SJSA1 (cell line): Measurements from ENCODE around the gene CAGE1. TPM values are rescaled to one million over a fixed set of nuclear protein-coding genes. Genes with fewer than 3 reads are reported as not detected.

Source experiments
- DNase-seq, 2 experiments: peaks; one replicate each; pipeline ENCODE4 v3.0.0-alpha.2; 2015 to 2020; ENCODE audit warnings: low spot score in 2 of 2, low read depth in 1 of 2
- H3K27ac ChIP-seq: fragments of 250-450 bp; sonication (Bioruptor Pico); 2 replicates; pipeline ENCODE4 v1.5.1; 2020; ENCODE audit warnings: mild to moderate bottlenecking, moderate library complexity
- H3K27me3 ChIP-seq: fragments of 250-450 bp; sonication (Bioruptor Pico); replicated peaks from 2 replicates; pipeline ENCODE4 v1.5.1; 2020; ENCODE audit warnings: mild to moderate bottlenecking, moderate library complexity
- H3K36me3 ChIP-seq: fragments of 250-450 bp; sonication (Bioruptor Pico); 2 replicates; pipeline ENCODE4 v1.5.1; 2020; ENCODE audit warnings: mild to moderate bottlenecking
- H3K4me1 ChIP-seq: fragments of 250-450 bp; sonication (Bioruptor Pico); replicated peaks from 2 replicates; pipeline ENCODE4 v1.6.1; 2021; ENCODE audit warnings: mild to moderate bottlenecking
- H3K4me3 ChIP-seq: fragments of 250-450 bp; sonication (Bioruptor Pico); 2 replicates; pipeline ENCODE4 v1.5.1; 2020; ENCODE audit warnings: mild to moderate bottlenecking
- H3K9me3 ChIP-seq: fragments of 250-450 bp; sonication (Bioruptor Pico); replicated peaks from 2 replicates; pipeline ENCODE4 v1.5.1; 2020; ENCODE audit warnings: mild to moderate bottlenecking
- total RNA-seq: library from RNA; depleted of rRNA; stranded (reverse); fragments of >200 nt; shearing (Covaris generic); gene quantifications from 2 replicates; pipeline ENCODE4 v1.2.3, GENCODE V29; 2014

CAGE1 gene
- total RNA-seq, 1 experiment from 2014 or later = 0.08 TPM

- no peaks in the 10 kb centered on the region for H3K9me3 ChIP-seq
- H3K4me1 ChIP-seq = no peaks in the 10 kb centered on the region
- H3K36me3 ChIP-seq = peaks cover 19% of the 10 kb centered on the region
- H3K4me3 ChIP-seq = no peak overlapping the region
- H3K27me3 ChIP-seq = no peaks in the 10 kb centered on the region
- H3K27ac ChIP-seq = no peak overlapping the region
- DNase-seq = no peak
Observed at GRCh38 chr6:7421066-7421465, 31.5 kb upstream of the CAGE1 start.

DNA sequence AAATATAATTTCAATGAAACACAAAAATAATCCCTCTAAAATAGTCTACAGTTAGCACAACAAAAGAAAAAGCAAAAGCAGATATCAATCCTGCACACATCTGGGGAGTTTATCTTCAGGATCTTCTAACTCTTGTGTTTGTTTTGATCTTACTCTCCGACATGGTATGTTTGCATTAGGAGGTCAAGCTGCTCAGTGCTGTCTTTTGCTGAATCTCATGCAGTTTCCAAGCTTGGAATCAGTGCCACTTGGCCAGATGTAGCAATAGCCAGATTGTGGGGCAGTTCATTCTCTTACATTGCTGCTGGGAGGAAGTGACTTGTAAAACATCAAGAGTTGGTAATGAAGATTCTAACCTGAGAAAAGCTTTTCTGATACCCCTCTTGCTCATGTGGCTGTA is 29.5 kb upstream of the CAGE1 start:
- no peaks in the 10 kb centered on the region for H3K9me3 ChIP-seq
- H3K4me1 ChIP-seq = no peaks in the 10 kb centered on the region
- peaks cover 38% of the 10 kb centered on the region for H3K36me3 ChIP-seq
- DNase-seq = no peak
- H3K4me3 ChIP-seq = no peak overlapping the region
- no peak overlapping the region for H3K27ac ChIP-seq
- H3K27me3 ChIP-seq = no peaks in the 10 kb centered on the region

GRCh38 chr6:7418238-7418905 is 28.8 kb upstream of the CAGE1 start:
- Histone ChIP-seq H3K27me3 (no peaks in the 10 kb centered on the region), H3K4me1 (no peaks in the 10 kb centered on the region), H3K4me3 (no peak overlapping the region), H3K36me3 (peaks cover 45% of the 10 kb centered on the region), H3K9me3 (no peaks in the 10 kb centered on the region), H3K27ac (no peak overlapping the region)
- DNase-seq = no peak

GRCh38 chr6:7417684-7418083 is 28.1 kb upstream of the CAGE1 start:
- H3K9me3 ChIP-seq = no peaks in the 10 kb centered on the region
- H3K36me3 ChIP-seq = peaks cover 49% of the 10 kb centered on the region
- no peak overlapping the region for H3K27ac ChIP-seq
- H3K4me3 ChIP-seq = no peak overlapping the region
- DNase-seq = no peak
- H3K4me1 ChIP-seq = no peaks in the 10 kb centered on the region
- H3K27me3 ChIP-seq = no peaks in the 10 kb centered on the region

- Histone ChIP-seq H3K4me1 (no peaks in the 10 kb centered on the region), H3K27ac (no peak overlapping the region), H3K27me3 (no peaks in the 10 kb centered on the region), H3K4me3 (no peak overlapping the region), H3K36me3 (peaks cover 73% of the 10 kb centered on the region), H3K9me3 (no peaks in the 10 kb centered on the region)
- DNase-seq = no peak
Observed at GRCh38 chr6:7414811-7415210, 25.3 kb upstream of the CAGE1 start.

- H3K27ac ChIP-seq = no peak overlapping the region
- DNase-seq = no peak
- H3K4me3 ChIP-seq = no peak overlapping the region
- H3K4me1 ChIP-seq = no peaks in the 10 kb centered on the region
- H3K36me3 ChIP-seq = peaks cover 81% of the 10 kb centered on the region
- no peaks in the 10 kb centered on the region for H3K9me3 ChIP-seq
- no peaks in the 10 kb centered on the region for H3K27me3 ChIP-seq
Observed at GRCh38 chr6:7413151-7413823, 23.7 kb upstream of the CAGE1 start.

DNA sequence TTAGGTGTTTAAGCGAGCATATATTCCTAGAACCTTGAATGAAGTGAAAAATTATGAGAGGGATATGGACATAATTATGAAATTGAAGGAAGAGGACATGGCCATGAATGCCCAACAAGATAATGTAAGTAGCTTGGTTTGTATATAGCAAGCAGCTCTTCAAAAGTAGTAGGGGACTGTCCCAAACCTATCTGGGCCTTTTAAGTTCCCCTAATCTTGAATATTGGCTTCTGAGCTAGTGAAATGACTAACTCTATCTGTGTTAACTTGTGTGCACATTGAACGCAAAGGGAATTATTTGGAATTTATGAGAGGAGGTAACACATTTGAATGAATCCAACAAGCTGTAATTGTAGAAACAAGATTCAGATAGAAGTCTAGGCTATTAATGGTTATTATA is 21.8 kb upstream of the CAGE1 start:
- no peak overlapping the region for H3K27ac ChIP-seq
- no peak for DNase-seq
- H3K27me3 ChIP-seq = no peaks in the 10 kb centered on the region
- H3K9me3 ChIP-seq = no peaks in the 10 kb centered on the region
- H3K36me3 ChIP-seq = peaks cover 83% of the 10 kb centered on the region
- no peaks in the 10 kb centered on the region for H3K4me1 ChIP-seq
- H3K4me3 ChIP-seq = no peak overlapping the region

DNA sequence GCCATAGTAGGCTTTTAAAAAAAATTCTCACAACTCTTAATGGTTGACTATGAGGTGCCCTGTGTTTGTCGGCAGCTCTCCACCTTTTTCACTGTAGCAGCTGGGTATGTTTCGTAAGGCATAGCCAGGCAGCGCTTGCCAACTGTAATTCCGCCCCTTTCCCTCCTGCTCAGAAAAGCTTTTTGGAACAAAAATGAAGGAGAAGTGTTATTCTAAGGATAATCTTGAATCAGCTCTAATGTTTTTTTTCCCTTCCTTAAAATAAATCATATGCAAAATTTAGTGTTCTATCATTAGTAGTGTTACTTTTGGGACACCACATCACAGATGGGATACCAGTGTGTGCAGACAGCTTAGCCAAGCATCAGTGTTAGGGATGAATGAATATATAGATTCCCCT is 21.3 kb upstream of the CAGE1 start:
- Histone ChIP-seq H3K27me3 (no peaks in the 10 kb centered on the region), H3K36me3 (peaks cover 81% of the 10 kb centered on the region), H3K9me3 (no peaks in the 10 kb centered on the region), H3K4me3 (no peak overlapping the region), H3K4me1 (no peaks in the 10 kb centered on the region), H3K27ac (no peak overlapping the region)
- no peak for DNase-seq

DNA sequence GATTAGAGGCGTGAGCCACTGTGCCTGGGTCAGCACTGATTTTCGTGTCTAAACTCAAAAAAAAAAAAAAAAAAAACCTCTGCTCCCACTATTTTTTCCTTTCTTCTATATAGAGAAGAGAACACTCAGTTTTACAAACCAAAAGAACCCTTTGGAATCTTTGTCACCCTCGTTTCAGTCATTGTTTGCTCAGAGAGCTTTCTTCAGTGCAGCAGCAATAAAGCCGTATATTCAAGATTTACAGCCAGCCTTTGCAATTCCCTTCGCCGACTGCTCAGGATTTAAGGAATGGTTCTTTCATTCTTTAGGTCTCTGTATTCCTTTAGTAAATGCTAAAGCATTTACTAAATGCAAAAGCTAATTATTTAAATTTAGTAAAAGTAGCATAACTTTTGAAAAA is 20.2 kb upstream of the CAGE1 start:
- H3K36me3 ChIP-seq = peaks cover 81% of the 10 kb centered on the region
- no peaks in the 10 kb centered on the region for H3K27me3 ChIP-seq
- no peak overlapping the region for H3K4me3 ChIP-seq
- no peaks in the 10 kb centered on the region for H3K9me3 ChIP-seq
- no peak overlapping the region for H3K27ac ChIP-seq
- no peaks in the 10 kb centered on the region for H3K4me1 ChIP-seq
- no peak for DNase-seq

- H3K27ac ChIP-seq = no peak overlapping the region
- H3K36me3 ChIP-seq = peaks cover 88% of the 10 kb centered on the region
- H3K4me3 ChIP-seq = no peak overlapping the region
- DNase-seq = no peak
- no peaks in the 10 kb centered on the region for H3K27me3 ChIP-seq
- H3K4me1 ChIP-seq = no peaks in the 10 kb centered on the region
- no peaks in the 10 kb centered on the region for H3K9me3 ChIP-seq
Observed at GRCh38 chr6:7406743-7407142, 17.2 kb upstream of the CAGE1 start.

- Histone ChIP-seq H3K36me3 (peaks cover 83% of the 10 kb centered on the region), H3K4me3 (no peak overlapping the region), H3K9me3 (no peaks in the 10 kb centered on the region), H3K27me3 (no peaks in the 10 kb centered on the region), H3K27ac (no peak overlapping the region), H3K4me1 (no peaks in the 10 kb centered on the region)
- DNase-seq = no peak
Observed at GRCh38 chr6:7404546-7404945, 15.0 kb upstream of the CAGE1 start.

- no peaks in the 10 kb centered on the region for H3K4me1 ChIP-seq
- DNase-seq = no peak
- no peak overlapping the region for H3K27ac ChIP-seq
- peaks cover 77% of the 10 kb centered on the region for H3K36me3 ChIP-seq
- H3K27me3 ChIP-seq = no peaks in the 10 kb centered on the region
- no peak overlapping the region for H3K4me3 ChIP-seq
- no peaks in the 10 kb centered on the region for H3K9me3 ChIP-seq
Observed at GRCh38 chr6:7402716-7403115, 13.2 kb upstream of the CAGE1 start.

- Histone ChIP-seq H3K9me3 (no peaks in the 10 kb centered on the region), H3K4me1 (no peaks in the 10 kb centered on the region), H3K4me3 (no peak overlapping the region), H3K27me3 (no peaks in the 10 kb centered on the region), H3K36me3 (peaks cover 77% of the 10 kb centered on the region), H3K27ac (no peak overlapping the region)
- no peak for DNase-seq
Observed at GRCh38 chr6:7401075-7401474, 11.5 kb upstream of the CAGE1 start.

GRCh38 chr6:7392402-7392801 is 2.9 kb upstream of the CAGE1 start:
- Histone ChIP-seq H3K4me1 (peaks cover 6% of the 10 kb centered on the region), H3K36me3 (peaks cover 39% of the 10 kb centered on the region), H3K27me3 (no peaks in the 10 kb centered on the region), H3K4me3 (no peak overlapping the region), H3K27ac (no peak overlapping the region), H3K9me3 (no peaks in the 10 kb centered on the region)
- DNase-seq = no peak

- DNase-seq = no peak
Observed at GRCh38 chr6:7391151-7391550, 1.6 kb upstream of the CAGE1 start.

More at GRCh38 chr6:7391151-7391550, 1.6 kb upstream of the CAGE1 start:
- no peaks in the 10 kb centered on the region for H3K27me3 ChIP-seq
- no peak overlapping the region for H3K27ac ChIP-seq
- H3K9me3 ChIP-seq = no peaks in the 10 kb centered on the region
- peaks cover 30% of the 10 kb centered on the region for H3K36me3 ChIP-seq
- H3K4me1 ChIP-seq = peaks cover 6% of the 10 kb centered on the region
- H3K4me3 ChIP-seq = no peak overlapping the region; the same call in 1 of the 2 replicates
